Caco-2 (cell line): ENCODE measurements around the gene SS18L1. TPM values are rescaled to one million over a fixed set of nuclear protein-coding genes. Genes with fewer than 3 reads are reported as not detected.

ENCODE experiments used
- BruUV-seq: library from RNA; stranded (reverse); fragments of 400-500 nt; replicated peaks from 2 replicates; lab custom pipeline; 2021; lab: Mats Ljungman, UMichigan
- CTCF ChIA-PET: fragments of 300-600 bp; sonication (Branson Sonifier 250); formaldehyde crosslinking; loops from one replicate; lab custom pipeline; 2022; ENCODE audit warnings: antibody characterized with exemption; lab: Charles Lee
- POLR2A ChIA-PET: fragments of 300-600 bp; sonication (Branson Sonifier 250); formaldehyde crosslinking; loops from one replicate; lab custom pipeline; 2022; ENCODE audit warnings: antibody characterized with exemption; lab: Charles Lee
- DNase-seq, 2 experiments: peaks; one replicate each; pipeline versions ENCODE4 v3.0.0 to v3.0.0-alpha.2; 2020 to 2022
- H3K27me3 ChIP-seq: replicated peaks from 2 replicates; pipeline ENCODE4 v1.6.0; 2011; ENCODE audit warnings: low read length; ENCODE audit not compliant: control insufficient read depth, insufficient read depth
- H3K36me3 ChIP-seq: 2 replicates; pipeline ENCODE4 v1.5.1; 2011; ENCODE audit warnings: low read length; ENCODE audit not compliant: control insufficient read depth, insufficient read depth
- H3K4me1 ChIP-seq: fragments of 250-450 bp; sonication (Bioruptor Pico); 2 replicates; pipeline ENCODE4 v1.5.1; 2020; ENCODE audit warnings: mild to moderate bottlenecking
- H3K4me3 ChIP-seq: 2 replicates; pipeline ENCODE4 v1.5.1; 2011; ENCODE audit warnings: low read depth, mild to moderate bottlenecking, control low read depth, low read length
- H3K9me3 ChIP-seq: fragments of 250-450 bp; sonication (Bioruptor Pico); 2 replicates; pipeline ENCODE4 v1.5.1; 2020; ENCODE audit warnings: mild to moderate bottlenecking, moderate library complexity
- H3K27ac Mint-ChIP-seq: one replicate; pipeline ENCODE4 v1.8.0; 2022; ENCODE audit warnings: mixed read lengths; ENCODE audit not compliant: unreplicated experiment
- H3K27me3 Mint-ChIP-seq: one replicate; pipeline ENCODE4 v1.8.0; 2022; ENCODE audit warnings: mixed read lengths; ENCODE audit not compliant: insufficient read depth, unreplicated experiment
- H3K36me3 Mint-ChIP-seq: one replicate; pipeline ENCODE4 v1.8.0; 2022; ENCODE audit warnings: mild to moderate bottlenecking, mixed read lengths; ENCODE audit not compliant: insufficient read depth, unreplicated experiment
- H3K4me1 Mint-ChIP-seq: one replicate; pipeline ENCODE4 v1.8.0; 2022; ENCODE audit warnings: low read depth, mixed read lengths; ENCODE audit not compliant: unreplicated experiment
- H3K4me3 Mint-ChIP-seq: one replicate; pipeline ENCODE4 v1.8.0; 2022; ENCODE audit warnings: mild to moderate bottlenecking, moderate library complexity, mixed read lengths; ENCODE audit not compliant: unreplicated experiment
- H3K9me3 Mint-ChIP-seq: one replicate; pipeline ENCODE4 v1.8.0; 2022; ENCODE audit warnings: mixed read lengths; ENCODE audit not compliant: unreplicated experiment
- CTCF ChIP-seq, 2 experiments: fragments of 200-600 bp in 1 of 2; IDR thresholded peaks; 1 replicate in 1 of 2; 2 replicates in 1 of 2; pipeline versions ENCODE4 v1.5.1 to v1.8.0; 2011 to 2022; ENCODE audit warnings: antibody characterized with exemption in 1 of 2, control low read depth in 1 of 2, inconsistent platforms in 1 of 2, low read depth in 1 of 2, low read length in 1 of 2, mild to moderate bottlenecking in 1 of 2, moderate library complexity in 1 of 2; ENCODE audit not compliant: insufficient read depth in 1 of 2, severe bottlenecking in 1 of 2, unreplicated experiment in 1 of 2
- intact Hi-C: fragments of 100-400 bp; cut with micrococcal nuclease; formaldehyde crosslinking; loops from one replicate; pipeline ENCODE4 v1.10.0; 2022; ENCODE audit not compliant: unreplicated experiment
- total RNA-seq: library from RNA; stranded (reverse); gene quantifications from 2 replicates; pipeline ENCODE4 v1.2.3, GENCODE V29; 2022

SS18L1 gene
- total RNA-seq, 1 experiment from 2014 or later, result 46.4 TPM

GRCh38 chr20:62193079-62194025 lies 49.8 kb downstream of the SS18L1 start:
- no peaks in the 10 kb centered on the region for H3K9me3 ChIP-seq
- Mint-ChIP-seq H3K4me3 (no peak overlapping the region), H3K27me3 (no peaks in the 10 kb centered on the region), H3K4me1 (no peaks in the 10 kb centered on the region), H3K9me3 (no peaks in the 10 kb centered on the region), H3K36me3 (peaks cover 66% of the 10 kb centered on the region), H3K27ac (no peak overlapping the region)
- ChIA-PET CTCF (no interaction called here), POLR2A (no interaction called here)
- DNase-seq, result no peak
- peaks cover 5% of the 10 kb centered on the region for H3K36me3 ChIP-seq
- no TSS peak for BruUV-seq
- intact Hi-C loops, result no loop called here
- H3K4me1 ChIP-seq, result no peaks in the 10 kb centered on the region
- H3K27me3 ChIP-seq, result no peaks in the 10 kb centered on the region
- no peak overlapping the region for H3K4me3 ChIP-seq
- no peak for TF ChIP-seq CTCF (IDR thresholded peaks at IDR 0.05; ENCODE audit: insufficient read depth in 1 of 2, low read depth in 1 of 2, low read length in 1 of 2, severe bottlenecking in 1 of 2, unreplicated experiment in 1 of 2)

GRCh38 chr20:62195075-62195405 lies 51.5 kb downstream of the SS18L1 start:
- CTCF ChIA-PET, result no interaction called here
- DNase-seq, result no peak
- no peaks in the 10 kb centered on the region for H3K27me3 Mint-ChIP-seq
- Histone ChIP-seq H3K4me1 (no peaks in the 10 kb centered on the region), H3K9me3 (no peaks in the 10 kb centered on the region), H3K27me3 (no peaks in the 10 kb centered on the region), H3K36me3 (peaks cover 5% of the 10 kb centered on the region), H3K4me3 (no peak overlapping the region)
- BruUV-seq, result no TSS peak
- TF ChIP-seq CTCF (IDR thresholded peaks at IDR 0.05; ENCODE audit: insufficient read depth in 1 of 2, low read depth in 1 of 2, low read length in 1 of 2, severe bottlenecking in 1 of 2, unreplicated experiment in 1 of 2), result no peak
- H3K4me3 Mint-ChIP-seq, result no peak overlapping the region
- H3K27ac Mint-ChIP-seq, result no peak overlapping the region
- intact Hi-C loops, result no loop called here
- no peaks in the 10 kb centered on the region for H3K4me1 Mint-ChIP-seq
- peaks cover 72% of the 10 kb centered on the region for H3K36me3 Mint-ChIP-seq
- no peaks in the 10 kb centered on the region for H3K9me3 Mint-ChIP-seq
- POLR2A ChIA-PET, result no interaction called here

- no peaks in the 10 kb centered on the region for H3K27me3 ChIP-seq
- no peaks in the 10 kb centered on the region for H3K9me3 Mint-ChIP-seq
- no peaks in the 10 kb centered on the region for H3K4me1 ChIP-seq
- H3K4me3 ChIP-seq, result no peak overlapping the region
- intact Hi-C loops, result no loop called here
- no peak overlapping the region for H3K27ac Mint-ChIP-seq
- ChIA-PET POLR2A (no interaction called here), CTCF (interaction anchor here (0.7 kb wide), 1 partner anchor 1985 kb away, joined by 3 read pairs; no protein-coding TSS in a partner anchor)
- BruUV-seq, result no TSS peak
- no peaks in the 10 kb centered on the region for H3K27me3 Mint-ChIP-seq
- H3K9me3 ChIP-seq, result no peaks in the 10 kb centered on the region
- no peak overlapping the region for H3K4me3 Mint-ChIP-seq
- no peaks in the 10 kb centered on the region for H3K4me1 Mint-ChIP-seq
- DNase-seq, result no peak
- no peak for TF ChIP-seq CTCF (IDR thresholded peaks at IDR 0.05; ENCODE audit: insufficient read depth in 1 of 2, low read depth in 1 of 2, low read length in 1 of 2, severe bottlenecking in 1 of 2, unreplicated experiment in 1 of 2)
- peaks cover 5% of the 10 kb centered on the region for H3K36me3 ChIP-seq
- H3K36me3 Mint-ChIP-seq, result peaks cover 72% of the 10 kb centered on the region
These were observed 52.2 kb downstream of the SS18L1 start for GRCh38 chr20:62195736-62196135.
